WTC11 (cell line): ENCODE data around the gene GOLGA8N.

ENCODE experiments used
- ATF1 ChIP-seq: sonication (generic); formaldehyde crosslinking; IDR thresholded peaks from 2 replicates; pipeline ENCODE4 v1.8.1; 2023; ENCODE audit warnings: mild to moderate bottlenecking, moderate library complexity, missing genetic modification reagents
- SP1 ChIP-seq: sonication (generic); formaldehyde crosslinking; conservative IDR thresholded peaks from 2 replicates; pipeline ENCODE4 v1.8.1; 2022; ENCODE audit warnings: missing genetic modification reagents
- TF ChIP-seq, protein P1 (sequence below): fragments of 200-600 bp; IDR thresholded peaks from 2 replicates; pipeline ENCODE4 v1.8.0; 2022; ENCODE audit warnings: antibody characterized with exemption
- TF ChIP-seq, protein P2 (sequence below): sonication (generic); formaldehyde crosslinking; IDR thresholded peaks from 2 replicates; pipeline ENCODE4 v1.8.0; 2022; ENCODE audit warnings: mild to moderate bottlenecking, missing genetic modification reagents
- TF ChIP-seq, protein P3 (sequence below): sonication (generic); formaldehyde crosslinking; IDR thresholded peaks from 2 replicates; pipeline ENCODE4 v1.8.0; 2023; ENCODE audit warnings: mild to moderate bottlenecking, missing genetic modification reagents
- TF ChIP-seq, protein P4 (sequence below): sonication (generic); formaldehyde crosslinking; conservative IDR thresholded peaks from 2 replicates; pipeline ENCODE4 v1.8.1; 2022; ENCODE audit warnings: mild to moderate bottlenecking, missing genetic modification reagents

DNA sequence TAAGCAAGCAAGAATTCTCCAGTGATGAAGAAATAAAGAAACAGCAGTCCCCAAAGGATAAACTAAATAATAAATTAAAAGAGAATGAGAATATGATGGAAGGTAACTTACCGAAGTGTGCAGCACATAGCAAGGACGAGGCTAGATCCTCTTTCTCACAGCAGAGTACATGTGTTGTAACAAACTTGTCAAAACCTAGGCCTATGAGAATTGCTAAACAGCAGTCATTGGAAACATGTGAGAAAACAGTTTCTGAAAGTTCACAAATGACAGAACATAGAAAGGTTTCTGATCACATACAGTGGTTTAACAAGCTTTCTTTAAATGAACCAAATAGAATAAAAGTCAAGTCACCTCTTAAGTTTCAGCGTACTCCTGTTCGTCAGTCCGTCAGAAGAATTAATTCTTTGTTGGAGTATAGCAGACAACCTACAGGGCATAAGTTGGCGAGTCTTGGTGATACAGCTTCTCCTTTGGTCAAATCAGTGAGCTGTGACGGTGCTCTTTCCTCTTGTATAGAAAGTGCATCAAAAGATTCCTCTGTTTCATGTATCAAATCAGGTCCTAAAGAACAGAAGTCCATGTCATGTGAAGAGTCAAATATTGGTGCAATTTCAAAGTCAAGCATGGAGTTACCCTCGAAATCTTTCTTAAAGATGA is 43.8 kb downstream of the GOLGA8N start:
- TF ChIP-seq, protein P1, sequence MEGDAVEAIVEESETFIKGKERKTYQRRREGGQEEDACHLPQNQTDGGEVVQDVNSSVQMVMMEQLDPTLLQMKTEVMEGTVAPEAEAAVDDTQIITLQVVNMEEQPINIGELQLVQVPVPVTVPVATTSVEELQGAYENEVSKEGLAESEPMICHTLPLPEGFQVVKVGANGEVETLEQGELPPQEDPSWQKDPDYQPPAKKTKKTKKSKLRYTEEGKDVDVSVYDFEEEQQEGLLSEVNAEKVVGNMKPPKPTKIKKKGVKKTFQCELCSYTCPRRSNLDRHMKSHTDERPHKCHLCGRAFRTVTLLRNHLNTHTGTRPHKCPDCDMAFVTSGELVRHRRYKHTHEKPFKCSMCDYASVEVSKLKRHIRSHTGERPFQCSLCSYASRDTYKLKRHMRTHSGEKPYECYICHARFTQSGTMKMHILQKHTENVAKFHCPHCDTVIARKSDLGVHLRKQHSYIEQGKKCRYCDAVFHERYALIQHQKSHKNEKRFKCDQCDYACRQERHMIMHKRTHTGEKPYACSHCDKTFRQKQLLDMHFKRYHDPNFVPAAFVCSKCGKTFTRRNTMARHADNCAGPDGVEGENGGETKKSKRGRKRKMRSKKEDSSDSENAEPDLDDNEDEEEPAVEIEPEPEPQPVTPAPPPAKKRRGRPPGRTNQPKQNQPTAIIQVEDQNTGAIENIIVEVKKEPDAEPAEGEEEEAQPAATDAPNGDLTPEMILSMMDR = no peak
- TF ChIP-seq ATF1 (CRISPR knock-in tag) (no peak), SP1 (CRISPR knock-in tag) (no peak)
- TF ChIP-seq, protein P2, sequence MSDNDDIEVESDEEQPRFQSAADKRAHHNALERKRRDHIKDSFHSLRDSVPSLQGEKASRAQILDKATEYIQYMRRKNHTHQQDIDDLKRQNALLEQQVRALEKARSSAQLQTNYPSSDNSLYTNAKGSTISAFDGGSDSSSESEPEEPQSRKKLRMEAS (CRISPR knock-in tag) = no peak
- TF ChIP-seq, protein P3, sequence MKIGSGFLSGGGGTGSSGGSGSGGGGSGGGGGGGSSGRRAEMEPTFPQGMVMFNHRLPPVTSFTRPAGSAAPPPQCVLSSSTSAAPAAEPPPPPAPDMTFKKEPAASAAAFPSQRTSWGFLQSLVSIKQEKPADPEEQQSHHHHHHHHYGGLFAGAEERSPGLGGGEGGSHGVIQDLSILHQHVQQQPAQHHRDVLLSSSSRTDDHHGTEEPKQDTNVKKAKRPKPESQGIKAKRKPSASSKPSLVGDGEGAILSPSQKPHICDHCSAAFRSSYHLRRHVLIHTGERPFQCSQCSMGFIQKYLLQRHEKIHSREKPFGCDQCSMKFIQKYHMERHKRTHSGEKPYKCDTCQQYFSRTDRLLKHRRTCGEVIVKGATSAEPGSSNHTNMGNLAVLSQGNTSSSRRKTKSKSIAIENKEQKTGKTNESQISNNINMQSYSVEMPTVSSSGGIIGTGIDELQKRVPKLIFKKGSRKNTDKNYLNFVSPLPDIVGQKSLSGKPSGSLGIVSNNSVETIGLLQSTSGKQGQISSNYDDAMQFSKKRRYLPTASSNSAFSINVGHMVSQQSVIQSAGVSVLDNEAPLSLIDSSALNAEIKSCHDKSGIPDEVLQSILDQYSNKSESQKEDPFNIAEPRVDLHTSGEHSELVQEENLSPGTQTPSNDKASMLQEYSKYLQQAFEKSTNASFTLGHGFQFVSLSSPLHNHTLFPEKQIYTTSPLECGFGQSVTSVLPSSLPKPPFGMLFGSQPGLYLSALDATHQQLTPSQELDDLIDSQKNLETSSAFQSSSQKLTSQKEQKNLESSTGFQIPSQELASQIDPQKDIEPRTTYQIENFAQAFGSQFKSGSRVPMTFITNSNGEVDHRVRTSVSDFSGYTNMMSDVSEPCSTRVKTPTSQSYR (CRISPR knock-in tag) = no peak
- TF ChIP-seq, protein P4, sequence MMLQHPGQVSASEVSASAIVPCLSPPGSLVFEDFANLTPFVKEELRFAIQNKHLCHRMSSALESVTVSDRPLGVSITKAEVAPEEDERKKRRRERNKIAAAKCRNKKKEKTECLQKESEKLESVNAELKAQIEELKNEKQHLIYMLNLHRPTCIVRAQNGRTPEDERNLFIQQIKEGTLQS (CRISPR knock-in tag) = no peak
